NCI-H1048 (cell line): ENCODE results near the gene ATOH8.

Experiments
- DNase-seq: peaks from one replicate; lab custom pipeline; 2025; lab: John Stamatoyannopoulos, UW

ATOH8 gene

DNA sequence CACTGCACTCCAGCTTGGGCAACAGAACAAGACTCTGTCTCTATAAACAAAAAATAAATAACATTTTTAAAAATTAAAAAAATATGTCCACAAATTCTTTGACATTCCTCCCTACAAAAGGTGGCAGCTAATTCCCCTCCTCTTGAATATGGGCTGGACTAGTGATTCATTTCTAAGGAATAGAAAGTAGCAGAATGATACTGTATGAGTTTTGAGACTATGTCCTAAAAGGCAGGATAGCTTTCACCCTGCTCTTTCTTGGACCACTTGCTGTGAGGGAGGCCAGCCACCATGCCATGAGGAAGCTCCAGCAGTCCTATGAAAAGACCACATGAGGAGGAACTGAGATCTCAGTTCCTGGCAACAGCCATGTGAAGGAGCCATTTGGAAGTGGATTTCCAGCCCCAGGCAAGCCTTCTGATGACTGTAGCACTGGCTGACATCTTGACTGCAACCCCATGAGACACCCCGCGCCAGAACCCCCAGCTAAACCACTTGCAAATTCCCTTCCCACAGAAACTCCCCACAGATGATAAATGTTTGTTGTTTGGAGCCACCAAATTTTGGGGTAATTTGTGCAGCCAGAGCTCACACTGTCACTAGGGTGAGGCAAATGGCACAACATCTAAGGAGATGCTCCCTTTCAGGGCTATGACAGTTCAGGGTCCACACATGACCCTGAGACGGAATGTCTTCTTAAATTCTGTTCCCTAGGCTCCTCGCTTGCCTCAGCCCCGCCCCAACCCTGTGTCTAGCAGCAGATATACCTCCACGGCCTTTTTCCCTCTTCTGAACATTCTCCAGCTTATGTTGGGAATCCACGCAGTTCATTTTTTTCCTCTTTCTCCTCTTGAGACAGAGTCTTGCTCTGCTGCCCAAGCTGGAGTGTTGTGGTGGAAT, 17.1 kb upstream of the ATOH8 start:
- DNase-seq: no peak

DNA sequence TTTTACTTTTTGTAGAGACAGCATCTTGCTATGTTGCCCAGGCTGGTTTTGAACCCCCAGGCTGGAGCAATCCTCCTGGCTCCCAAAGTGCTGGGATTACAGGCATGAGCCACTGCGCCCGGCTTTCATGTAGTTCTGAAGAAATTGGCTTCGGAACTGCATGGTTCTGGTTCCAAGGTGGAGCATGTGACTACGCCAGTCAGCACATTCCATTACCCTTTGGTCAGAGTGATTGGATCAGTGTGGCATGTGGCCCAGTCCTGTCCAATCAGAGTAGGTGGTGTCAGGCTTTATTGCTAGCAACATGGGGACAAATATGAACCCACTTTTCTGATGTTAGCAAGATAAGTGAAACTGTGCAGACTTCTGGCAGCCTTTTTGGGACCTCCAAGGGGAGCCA, 16.3 kb upstream of the ATOH8 start:
- no peak for DNase-seq

- DNase-seq: no peak
These were observed 15.8 kb upstream of the ATOH8 start for GRCh38 chr2:85737961-85738360.

DNA sequence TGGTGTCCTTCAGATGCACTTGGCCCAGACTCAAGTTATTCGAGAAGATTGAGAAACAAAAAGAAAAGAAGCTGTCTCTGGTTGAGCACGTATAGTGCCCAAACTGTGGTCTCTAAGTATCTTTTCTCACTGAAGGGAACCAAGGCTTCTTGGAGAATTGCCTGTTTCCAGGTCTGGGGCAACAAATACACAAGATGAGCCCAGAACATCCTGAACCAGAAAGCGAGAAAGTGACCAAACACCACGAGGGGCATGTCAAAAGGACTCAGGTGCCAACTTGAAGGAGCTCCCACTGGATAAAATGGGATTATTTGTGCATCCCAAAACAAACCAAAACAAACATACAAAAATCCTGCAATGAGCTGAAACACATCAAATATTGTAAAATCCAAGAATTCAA, 13.6 kb upstream of the ATOH8 start:
- no peak for DNase-seq

DNA sequence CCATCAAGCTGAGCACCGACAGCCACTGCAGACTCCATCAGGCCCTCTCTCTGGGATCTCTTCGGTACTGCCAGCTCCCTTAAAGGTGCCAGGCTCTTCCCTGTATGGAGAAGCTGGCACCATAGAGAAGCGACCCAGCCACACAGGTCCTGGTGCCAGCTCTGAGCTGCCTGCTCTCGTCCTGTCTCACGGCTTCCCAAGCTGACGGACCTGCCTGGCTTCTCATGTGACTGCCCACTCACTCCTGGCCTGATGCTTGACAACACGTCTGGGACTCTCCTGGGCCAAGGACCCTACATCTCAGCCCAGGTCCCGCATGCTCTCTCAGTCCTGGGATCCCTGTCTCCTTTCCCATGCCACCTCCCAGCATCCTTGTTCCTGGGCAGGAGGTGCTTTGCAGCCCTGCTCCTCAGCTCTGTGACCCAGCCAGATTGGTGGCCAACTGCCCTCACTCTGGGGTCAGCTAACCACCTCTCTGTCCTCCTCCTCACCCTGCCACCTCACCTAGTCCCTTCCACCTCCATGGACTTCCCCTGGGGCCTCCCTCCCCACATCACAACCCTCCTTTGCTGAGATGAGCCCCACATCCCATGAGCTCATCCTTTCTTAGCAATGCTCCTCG, 12.5 kb upstream of the ATOH8 start:
- no peak for DNase-seq

- no peak for DNase-seq
These were observed 11.8 kb upstream of the ATOH8 start for GRCh38 chr2:85741833-85742455.

DNA sequence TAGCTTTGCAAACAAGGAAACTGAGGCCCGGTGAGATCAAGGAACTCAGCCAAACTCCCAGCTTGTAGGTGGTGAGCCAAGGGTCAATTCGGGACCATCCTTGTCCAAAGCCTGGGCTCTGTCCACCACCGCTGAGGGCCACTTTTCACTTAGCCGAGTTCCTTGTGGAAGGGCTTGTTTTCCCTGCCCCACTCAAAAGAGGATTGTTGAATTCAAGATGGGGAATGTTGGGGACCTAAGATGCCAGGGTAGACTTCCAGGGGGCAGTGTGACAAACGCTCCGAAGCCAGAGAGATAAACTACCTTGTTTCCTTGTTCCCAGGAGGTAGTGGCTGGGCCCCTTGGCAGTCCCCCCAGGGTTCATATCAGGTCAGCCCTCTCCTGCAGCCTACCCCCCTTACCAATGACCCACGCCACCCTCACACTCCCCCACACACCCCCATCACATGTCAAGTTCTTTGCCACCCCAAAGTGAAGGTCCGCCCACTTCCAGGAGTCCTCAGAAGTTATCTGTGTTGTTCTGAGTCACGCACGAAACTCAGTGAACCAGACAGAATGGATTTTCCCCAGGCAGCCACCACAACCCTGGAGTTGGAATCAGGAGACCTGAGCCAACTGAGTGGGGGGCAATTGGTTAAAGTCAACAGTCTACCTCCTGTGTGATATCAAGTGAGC, 10.3 kb upstream of the ATOH8 start:
- no peak for DNase-seq

DNA sequence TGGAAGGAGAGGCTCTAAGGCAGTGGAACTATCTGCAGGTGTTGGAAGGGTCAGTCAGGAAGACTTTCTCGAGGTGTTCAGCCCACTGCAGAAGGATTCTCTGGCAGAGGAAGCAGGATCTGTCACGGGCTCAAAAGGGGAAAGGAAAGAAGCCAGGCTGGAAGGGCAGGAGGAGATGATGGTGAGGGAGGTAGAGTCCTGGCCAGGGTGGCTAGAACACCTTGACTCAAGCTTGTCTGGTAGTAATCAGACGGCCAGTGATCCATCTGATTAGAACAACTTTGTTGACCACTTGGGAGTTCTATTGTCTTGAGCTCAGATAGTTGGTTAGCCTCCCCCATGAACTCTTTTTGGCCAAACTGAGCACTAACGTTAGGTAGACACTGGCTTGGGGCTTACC, 9.7 kb upstream of the ATOH8 start:
- no peak for DNase-seq

DNA sequence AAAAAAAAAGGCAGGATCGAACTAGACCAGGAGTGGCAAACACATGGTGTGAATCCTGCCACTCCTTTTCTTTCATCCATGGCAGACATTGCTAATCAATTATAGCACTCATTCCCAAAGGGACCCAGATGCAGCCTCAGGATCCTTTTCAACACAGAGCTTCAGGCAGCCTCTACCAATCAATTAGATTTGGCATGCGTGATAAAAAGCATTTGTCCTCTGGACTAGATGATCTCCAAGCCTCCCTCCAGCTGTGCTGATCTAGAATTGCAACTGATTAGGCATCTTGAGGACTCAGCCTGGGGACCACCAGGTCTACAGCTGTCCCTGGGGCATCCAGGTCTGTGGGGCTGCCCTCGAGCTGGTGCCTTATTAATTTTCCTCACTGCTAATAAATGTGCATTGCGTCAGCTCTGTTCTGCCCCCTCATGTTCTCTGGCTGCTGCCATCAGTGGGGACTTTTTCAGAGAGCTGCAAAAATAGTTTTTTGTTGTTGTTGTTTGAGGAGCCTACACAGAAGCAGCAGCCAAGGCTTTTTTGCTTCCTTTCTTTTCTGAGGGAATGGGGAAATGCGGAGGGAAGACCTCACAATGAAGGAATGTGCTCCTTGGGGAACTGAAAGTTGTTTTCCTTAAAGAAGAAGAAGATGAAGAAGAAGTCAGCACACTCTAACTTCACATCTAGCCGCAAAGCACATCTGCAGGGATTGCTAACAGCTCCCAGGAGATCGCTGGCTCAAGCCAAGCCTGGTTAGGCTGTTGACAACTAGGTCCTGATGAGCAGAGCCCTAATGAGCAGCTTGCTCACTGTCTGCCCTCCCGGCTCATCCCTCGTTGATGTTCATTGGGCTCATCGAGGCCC, 8.8 kb upstream of the ATOH8 start:
- DNase-seq: no peak

GRCh38 chr2:85745619-85746018, 8.2 kb upstream of the ATOH8 start:
- DNase-seq: no peak

DNA sequence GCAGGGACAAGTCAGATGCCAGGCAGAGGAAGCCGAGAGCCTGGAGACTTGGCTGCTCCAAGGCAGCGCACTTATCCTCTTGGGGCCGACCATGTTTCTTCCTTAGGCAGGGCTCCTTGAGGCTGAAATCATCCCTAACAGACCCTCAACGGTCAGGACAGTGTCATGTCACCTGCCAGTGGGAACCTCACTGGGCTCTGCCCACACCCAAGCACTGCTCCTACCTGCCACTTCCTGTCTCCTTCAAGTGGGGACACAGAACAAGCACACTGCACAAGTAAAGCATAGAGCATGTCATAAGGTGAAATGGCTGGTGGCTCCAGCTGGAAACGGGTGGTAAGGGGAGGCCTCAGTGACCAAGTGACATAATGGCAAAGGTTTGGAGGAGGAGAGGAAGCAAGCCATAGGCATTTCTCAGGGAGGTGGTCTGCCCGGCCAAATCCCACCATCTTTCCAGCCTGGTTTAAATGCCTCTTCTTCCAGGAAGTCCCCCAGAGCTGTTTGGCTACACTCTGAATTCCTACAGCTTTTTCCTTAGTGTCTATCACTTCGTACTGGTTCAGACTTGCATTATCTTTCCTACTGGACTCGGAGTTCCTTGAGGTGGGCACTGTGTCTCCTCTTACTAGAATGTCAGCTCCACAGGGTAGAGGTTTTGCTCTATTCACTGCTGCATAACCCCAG, 7.3 kb upstream of the ATOH8 start:
- no peak for DNase-seq

GRCh38 chr2:85747441-85747840, 6.3 kb upstream of the ATOH8 start:
- no peak for DNase-seq

GRCh38 chr2:85748039-85748734, 5.6 kb upstream of the ATOH8 start:
- DNase-seq: no peak

DNA sequence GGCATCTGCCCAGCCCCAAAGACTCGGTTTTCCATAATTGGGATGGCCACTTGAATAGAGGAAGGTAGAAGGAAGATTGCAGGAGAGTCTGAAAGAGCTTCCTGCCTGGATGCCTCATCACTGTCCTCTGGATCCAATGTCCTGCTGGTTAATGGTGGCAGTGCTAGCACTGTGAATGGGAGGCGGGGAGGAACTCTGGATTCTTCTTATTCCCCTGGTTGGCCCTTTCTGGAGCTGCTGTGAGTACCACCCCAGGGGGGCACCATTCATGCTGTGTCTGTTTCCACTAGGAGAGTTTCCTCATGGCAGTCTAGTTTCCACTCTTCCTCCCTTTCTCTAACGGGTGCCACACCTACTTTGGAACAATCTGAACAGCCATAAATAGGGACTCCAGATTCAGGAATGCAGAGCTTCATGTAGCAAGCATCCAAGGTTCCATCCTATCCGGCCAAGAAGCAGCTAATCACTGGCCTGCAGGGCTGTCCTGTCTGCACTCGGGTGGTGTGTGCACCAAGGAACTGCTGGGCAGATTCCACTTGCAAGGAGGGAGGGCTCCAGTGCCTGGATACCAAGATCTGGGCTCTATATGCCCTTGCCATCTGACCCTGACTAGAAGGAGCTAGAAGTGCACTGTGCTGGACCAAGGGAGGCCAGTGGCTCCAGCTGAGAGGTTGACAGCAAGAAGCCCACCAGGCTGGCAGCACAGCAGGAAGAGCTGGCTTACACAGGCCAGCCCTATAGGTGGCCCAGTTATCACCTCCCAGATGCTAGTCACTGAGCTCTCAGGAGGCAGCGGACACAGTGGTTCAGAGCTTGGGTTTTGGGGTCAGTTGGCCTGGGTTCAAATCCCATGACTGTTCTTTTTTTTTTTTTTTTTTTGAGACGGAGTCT, 4.6 kb upstream of the ATOH8 start:
- no peak for DNase-seq

DNA sequence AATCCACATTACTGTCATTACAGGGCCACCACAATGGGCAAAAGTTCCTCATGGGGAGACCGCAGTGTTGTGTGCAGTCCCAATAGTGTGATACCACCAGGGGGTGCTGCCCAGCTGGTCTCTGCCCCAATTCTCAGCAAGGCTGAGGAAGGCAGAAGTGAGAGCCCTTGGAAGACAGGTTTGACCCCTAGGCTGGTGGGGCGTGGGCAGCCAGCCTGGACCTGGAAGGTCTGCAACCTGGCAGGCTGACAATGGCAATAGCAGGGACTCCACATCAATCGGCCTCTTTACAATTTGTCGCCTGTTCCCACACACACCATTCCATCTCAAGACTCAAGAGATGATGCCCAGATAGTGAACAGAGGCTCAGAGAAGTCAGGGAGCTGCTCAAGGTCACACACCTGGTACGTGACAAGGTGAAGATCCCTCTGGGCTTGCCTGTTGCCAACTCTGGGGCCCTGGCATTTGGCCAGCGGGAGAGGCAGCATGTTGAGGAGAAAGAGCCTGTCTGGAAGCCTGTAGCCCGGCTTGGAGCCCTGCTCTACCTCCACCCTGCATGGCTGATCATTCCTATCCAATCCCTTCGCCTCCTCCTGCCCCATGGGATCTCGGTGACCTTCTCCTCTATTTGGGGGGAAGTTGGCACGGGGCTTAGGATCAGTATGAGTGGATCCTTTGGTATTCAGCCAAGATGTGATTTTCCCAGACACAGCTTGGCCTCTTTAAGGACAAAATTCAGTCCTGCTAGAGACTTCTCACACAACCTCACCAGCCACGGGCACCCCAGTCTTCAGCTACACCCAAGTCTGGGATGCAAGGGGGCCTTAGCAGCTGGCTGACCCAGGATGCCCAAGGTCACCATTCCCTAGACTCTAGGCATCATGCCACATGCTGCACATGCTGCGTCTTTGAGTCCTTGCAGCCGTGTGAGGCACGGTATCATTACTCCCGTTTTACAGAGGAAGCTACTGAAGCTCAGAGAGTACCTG, 2.9 kb upstream of the ATOH8 start:
- no peak for DNase-seq

- DNase-seq: no peak
These were observed 2.2 kb upstream of the ATOH8 start for GRCh38 chr2:85751627-85752026.

DNA sequence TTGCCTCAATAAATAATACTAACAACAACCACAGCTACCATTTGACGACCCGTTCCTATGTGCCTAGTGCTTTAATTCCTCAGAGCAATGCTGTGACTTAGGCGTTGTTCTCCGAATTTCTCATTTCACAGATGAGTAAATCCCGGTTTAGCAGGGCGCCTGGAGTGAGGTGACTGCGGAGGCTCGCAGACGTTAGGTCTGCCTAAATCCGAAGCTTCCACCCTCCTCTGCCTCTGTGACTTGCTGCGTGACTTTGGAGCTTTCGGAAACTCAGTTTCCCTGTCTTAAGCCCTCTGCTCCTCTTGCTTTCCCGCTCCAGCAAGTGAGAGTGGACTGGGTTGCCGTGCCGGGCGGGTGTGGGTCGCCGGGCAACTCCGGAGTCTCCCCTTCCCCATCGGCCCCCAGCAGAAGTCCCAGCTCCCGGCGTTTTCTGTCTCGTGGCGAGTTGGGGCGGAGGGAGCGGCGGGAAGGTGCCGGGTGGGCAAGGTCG, 711 bp upstream of the ATOH8 start:
- no peak for DNase-seq
